HEK293 (cell line): ENCODE data around the gene TRIM9.

Experiments
- CTCF ChIA-PET: fragments of 350-600 bp; formaldehyde crosslinking; extraction: SDS; loops from one replicate; lab custom pipeline; 2021; ENCODE audit warnings: antibody characterized with exemption; lab: Yijun Ruan, JAX
- POLR2A ChIA-PET: fragments of 300-600 bp; formaldehyde crosslinking; extraction: SDS; loops from one replicate; lab custom pipeline; 2020; ENCODE audit warnings: antibody characterized with exemption, inconsistent platforms; lab: Yijun Ruan, JAX
- H3K27ac ChIP-seq: fragments of 200-500 bp; sonication (Bioruptor generic); 2 replicates; pipeline ENCODE4 v1.5.1; 2014; ENCODE audit warnings: low read depth, low read length, control low read depth, inconsistent platforms; ENCODE audit errors: extremely low read depth
- H3K36me3 ChIP-seq, 2 experiments: fragments of 200-500 bp in 1 of 2; sonication (Bioruptor generic) in 1 of 2; 1 replicate in 1 of 2; 2 replicates in 1 of 2; pipeline ENCODE4 v1.5.1; 2014 to 2017; ENCODE audit warnings: inconsistent platforms in 2 of 2, low read length in 2 of 2; ENCODE audit not compliant: control insufficient read depth in 2 of 2, insufficient read depth in 1 of 2
- H3K4me1 ChIP-seq: fragments of 200-500 bp; sonication (Bioruptor generic); 2 replicates; pipeline ENCODE4 v1.5.1; 2014; ENCODE audit warnings: mild to moderate bottlenecking, low read length, inconsistent platforms; ENCODE audit not compliant: control insufficient read depth, insufficient read depth
- H3K4me3 ChIP-seq: 2 replicates; pipeline ENCODE4 v1.5.1; 2011; ENCODE audit warnings: low read depth, mild to moderate bottlenecking, control low read depth, low read length, moderate library complexity
- H3K9me3 ChIP-seq: fragments of 200-500 bp; sonication (Bioruptor generic); 2 replicates; pipeline ENCODE4 v1.5.1; 2014; ENCODE audit warnings: low read depth, low read length, inconsistent platforms; ENCODE audit not compliant: control insufficient read depth, insufficient read depth
- GLI2 ChIP-seq: fragments of 450-650 bp; formaldehyde crosslinking; IDR thresholded peaks from 2 replicates; pipeline ENCODE4; 2017; ENCODE audit warnings: missing biosample characterization, missing genetic modification characterization, low read depth, borderline replicate concordance
- HOXC10 ChIP-seq: sonication (generic); formaldehyde crosslinking; IDR thresholded peaks from 2 replicates; pipeline ENCODE4 v1.8.1; 2023; ENCODE audit warnings: mild to moderate bottlenecking, missing genetic modification reagents
- KLF9 ChIP-seq: fragments of 450-650 bp; formaldehyde crosslinking; IDR thresholded peaks from 2 replicates; pipeline ENCODE4 v1.5.1; 2016; ENCODE audit warnings: missing biosample characterization, missing genetic modification characterization, low read depth
- REPIN1 ChIP-seq: fragments of 450-650 bp; formaldehyde crosslinking; IDR thresholded peaks from 2 replicates; pipeline ENCODE4 v1.5.1; 2017; ENCODE audit warnings: missing biosample characterization, missing genetic modification characterization, low read depth
- SALL2 ChIP-seq: fragments of 450-650 bp; formaldehyde crosslinking; IDR thresholded peaks from 2 replicates; pipeline ENCODE4 v1.5.0; 2017; ENCODE audit warnings: missing biosample characterization, mild to moderate bottlenecking, missing genetic modification characterization, borderline replicate concordance
- TCF7L2 ChIP-seq: IDR thresholded peaks from 2 replicates; pipeline ENCODE4 v1.6.1; 2011; ENCODE audit warnings: low read depth, mild to moderate bottlenecking, inconsistent platforms, low read length, moderate library complexity, borderline replicate concordance
- ZBTB17 ChIP-seq: fragments of 450-650 bp; formaldehyde crosslinking; IDR thresholded peaks from 2 replicates; pipeline ENCODE4 v1.5.1; 2016; ENCODE audit warnings: missing biosample characterization, missing genetic modification characterization
- ZBTB8A ChIP-seq: fragments of 450-650 bp; formaldehyde crosslinking; IDR thresholded peaks from 2 replicates; pipeline ENCODE4 v1.5.1; 2016; ENCODE audit warnings: missing biosample characterization, missing genetic modification characterization
- ZNF157 ChIP-seq: fragments of 450-650 bp; formaldehyde crosslinking; IDR thresholded peaks from 2 replicates; pipeline ENCODE4 v1.5.1; 2016; ENCODE audit warnings: missing biosample characterization, missing genetic modification characterization
- ZNF174 ChIP-seq: fragments of 450-650 bp; formaldehyde crosslinking; IDR thresholded peaks from 2 replicates; pipeline ENCODE4 v1.5.0; 2017; ENCODE audit warnings: missing biosample characterization, mild to moderate bottlenecking, missing genetic modification characterization
- ZNF335 ChIP-seq: fragments of 450-650 bp; formaldehyde crosslinking; conservative IDR thresholded peaks from 2 replicates; pipeline ENCODE4 v1.5.1; 2016; ENCODE audit warnings: missing biosample characterization, missing genetic modification characterization
- ZNF350 ChIP-seq: fragments of 450-650 bp; formaldehyde crosslinking; IDR thresholded peaks from 2 replicates; pipeline ENCODE4 v1.5.0; 2017; ENCODE audit warnings: missing biosample characterization, mild to moderate bottlenecking, missing genetic modification characterization
- ZNF404 ChIP-seq: fragments of 450-650 bp; formaldehyde crosslinking; IDR thresholded peaks from 2 replicates; pipeline ENCODE4 v1.5.1; 2017; ENCODE audit warnings: missing biosample characterization, missing genetic modification characterization
- ZNF510 ChIP-seq: fragments of 450-650 bp; formaldehyde crosslinking; IDR thresholded peaks from 2 replicates; pipeline ENCODE4 v1.5.1; 2018; ENCODE audit warnings: mild to moderate bottlenecking, missing genetic modification characterization, missing biosample characterization; ENCODE audit not compliant: insufficient replicate concordance
- ZNF514 ChIP-seq: fragments of 450-650 bp; formaldehyde crosslinking; IDR thresholded peaks from 2 replicates; pipeline ENCODE4 v1.5.1; 2016; ENCODE audit warnings: missing biosample characterization, missing genetic modification characterization
- ZNF621 ChIP-seq: fragments of 450-650 bp; formaldehyde crosslinking; IDR thresholded peaks from 2 replicates; pipeline ENCODE4 v1.5.1; 2017; ENCODE audit warnings: missing biosample characterization, missing genetic modification characterization
- ZNF658 ChIP-seq: fragments of 450-650 bp; formaldehyde crosslinking; IDR thresholded peaks from 2 replicates; pipeline ENCODE4; 2016; ENCODE audit warnings: missing biosample characterization, missing genetic modification characterization
- ZNF701 ChIP-seq: fragments of 450-650 bp; formaldehyde crosslinking; IDR thresholded peaks from 2 replicates; pipeline ENCODE4 v1.5.1; 2016; ENCODE audit warnings: missing biosample characterization, missing genetic modification characterization
- ZNF776 ChIP-seq: fragments of 450-650 bp; formaldehyde crosslinking; IDR thresholded peaks from 2 replicates; pipeline ENCODE4 v1.5.0; 2017; ENCODE audit warnings: missing biosample characterization, missing genetic modification characterization, borderline replicate concordance
- ZNF843 ChIP-seq: fragments of 450-650 bp; formaldehyde crosslinking; IDR thresholded peaks from 2 replicates; pipeline ENCODE4 v1.5.1; 2016; ENCODE audit warnings: missing biosample characterization, missing genetic modification characterization
- TF ChIP-seq, protein P1 (sequence below): fragments of 450-650 bp; formaldehyde crosslinking; IDR thresholded peaks from 2 replicates; pipeline ENCODE4 v1.5.1; 2016; ENCODE audit warnings: missing biosample characterization, missing genetic modification characterization
- TF ChIP-seq, protein P2 (sequence below): fragments of 450-650 bp; IDR thresholded peaks from 2 replicates; pipeline ENCODE4 v1.5.1; 2018; ENCODE audit warnings: missing biosample characterization, missing genetic modification characterization
- TF ChIP-seq, protein P3 (sequence below): fragments of 450-650 bp; formaldehyde crosslinking; IDR thresholded peaks from 2 replicates; pipeline ENCODE4; 2016; ENCODE audit warnings: missing biosample characterization, missing genetic modification characterization
- TF ChIP-seq, protein P4 (sequence below): fragments of 450-650 bp; formaldehyde crosslinking; IDR thresholded peaks from 2 replicates; pipeline ENCODE4 v1.5.1; 2017; ENCODE audit warnings: missing biosample characterization, missing genetic modification characterization

TRIM9 gene

DNA sequence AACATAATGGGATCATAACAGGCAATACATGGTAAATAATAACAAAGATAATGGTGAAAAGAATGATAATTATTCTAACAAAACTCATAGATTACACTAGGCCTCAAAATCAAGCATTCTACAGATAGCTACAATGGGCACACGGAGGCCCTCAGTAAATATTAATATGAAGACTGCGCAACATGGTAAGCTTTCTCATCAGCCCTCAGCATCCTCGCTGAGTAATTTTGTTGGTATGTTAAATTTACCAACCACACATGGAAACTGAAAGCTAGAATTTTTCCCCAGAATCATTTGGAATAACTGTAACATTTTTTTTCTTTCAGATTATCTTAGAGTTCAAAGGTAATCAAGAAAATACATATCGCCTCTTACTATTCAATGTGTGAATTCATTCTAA is 76.4 kb downstream of the TRIM9 start:
- Histone ChIP-seq H3K36me3 (peaks cover 0 to 9% of the 10 kb centered on the region in 2 experiments; a peak in 1 of 3 replicates), H3K27ac (no peak overlapping the region), H3K9me3 (no peaks in the 10 kb centered on the region; the same call in 1 of the 2 replicates), H3K4me1 (peaks cover 11% of the 10 kb centered on the region), H3K4me3 (no peak overlapping the region)
- TF ChIP-seq ZNF157 (tag by site-specific recombination): no peak
- TF ChIP-seq ZNF510: no peak
- no peak for TF ChIP-seq ZNF843 (tag by site-specific recombination)
- TF ChIP-seq, protein P1, sequence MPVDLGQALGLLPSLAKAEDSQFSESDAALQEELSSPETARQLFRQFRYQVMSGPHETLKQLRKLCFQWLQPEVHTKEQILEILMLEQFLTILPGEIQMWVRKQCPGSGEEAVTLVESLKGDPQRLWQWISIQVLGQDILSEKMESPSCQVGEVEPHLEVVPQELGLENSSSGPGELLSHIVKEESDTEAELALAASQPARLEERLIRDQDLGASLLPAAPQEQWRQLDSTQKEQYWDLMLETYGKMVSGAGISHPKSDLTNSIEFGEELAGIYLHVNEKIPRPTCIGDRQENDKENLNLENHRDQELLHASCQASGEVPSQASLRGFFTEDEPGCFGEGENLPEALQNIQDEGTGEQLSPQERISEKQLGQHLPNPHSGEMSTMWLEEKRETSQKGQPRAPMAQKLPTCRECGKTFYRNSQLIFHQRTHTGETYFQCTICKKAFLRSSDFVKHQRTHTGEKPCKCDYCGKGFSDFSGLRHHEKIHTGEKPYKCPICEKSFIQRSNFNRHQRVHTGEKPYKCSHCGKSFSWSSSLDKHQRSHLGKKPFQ: no peak
- TF ChIP-seq ZNF174 (tag by site-specific recombination): no peak
- no peak for TF ChIP-seq GLI2 (tag by site-specific recombination)
- TF ChIP-seq ZNF658: no peak
- TF ChIP-seq, protein P2, sequence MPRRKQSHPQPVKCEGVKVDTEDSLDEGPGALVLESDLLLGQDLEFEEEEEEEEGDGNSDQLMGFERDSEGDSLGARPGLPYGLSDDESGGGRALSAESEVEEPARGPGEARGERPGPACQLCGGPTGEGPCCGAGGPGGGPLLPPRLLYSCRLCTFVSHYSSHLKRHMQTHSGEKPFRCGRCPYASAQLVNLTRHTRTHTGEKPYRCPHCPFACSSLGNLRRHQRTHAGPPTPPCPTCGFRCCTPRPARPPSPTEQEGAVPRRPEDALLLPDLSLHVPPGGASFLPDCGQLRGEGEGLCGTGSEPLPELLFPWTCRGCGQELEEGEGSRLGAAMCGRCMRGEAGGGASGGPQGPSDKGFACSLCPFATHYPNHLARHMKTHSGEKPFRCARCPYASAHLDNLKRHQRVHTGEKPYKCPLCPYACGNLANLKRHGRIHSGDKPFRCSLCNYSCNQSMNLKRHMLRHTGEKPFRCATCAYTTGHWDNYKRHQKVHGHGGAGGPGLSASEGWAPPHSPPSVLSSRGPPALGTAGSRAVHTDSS: no peak
- TF ChIP-seq ZNF701: no peak
- no peak for TF ChIP-seq ZNF350 (tag by site-specific recombination)
- TF ChIP-seq, protein P3, sequence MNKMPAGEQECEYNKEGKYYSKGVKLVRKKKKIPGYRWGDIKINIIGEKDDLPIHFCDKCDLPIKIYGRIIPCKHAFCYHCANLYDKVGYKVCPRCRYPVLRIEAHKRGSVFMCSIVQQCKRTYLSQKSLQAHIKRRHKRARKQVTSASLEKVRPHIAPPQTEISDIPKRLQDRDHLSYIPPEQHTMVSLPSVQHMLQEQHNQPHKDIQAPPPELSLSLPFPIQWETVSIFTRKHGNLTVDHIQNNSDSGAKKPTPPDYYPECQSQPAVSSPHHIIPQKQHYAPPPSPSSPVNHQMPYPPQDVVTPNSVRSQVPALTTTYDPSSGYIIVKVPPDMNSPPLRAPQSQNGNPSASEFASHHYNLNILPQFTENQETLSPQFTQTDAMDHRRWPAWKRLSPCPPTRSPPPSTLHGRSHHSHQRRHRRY: no peak
- TF ChIP-seq KLF9: no peak
- TF ChIP-seq ZNF514 (tag by site-specific recombination): no peak
- TF ChIP-seq ZBTB8A (tag by site-specific recombination): no peak
- TF ChIP-seq ZBTB17 (tag by site-specific recombination): no peak
- TF ChIP-seq TCF7L2: no peak
- no peak for TF ChIP-seq ZNF776 (tag by site-specific recombination)
- TF ChIP-seq ZNF404: no peak
- ChIA-PET POLR2A (no interaction called here), CTCF (interaction anchor here (1.2 kb wide), 1 partner anchor 12 kb away, joined by 3 read pairs; no protein-coding TSS in a partner anchor)

DNA sequence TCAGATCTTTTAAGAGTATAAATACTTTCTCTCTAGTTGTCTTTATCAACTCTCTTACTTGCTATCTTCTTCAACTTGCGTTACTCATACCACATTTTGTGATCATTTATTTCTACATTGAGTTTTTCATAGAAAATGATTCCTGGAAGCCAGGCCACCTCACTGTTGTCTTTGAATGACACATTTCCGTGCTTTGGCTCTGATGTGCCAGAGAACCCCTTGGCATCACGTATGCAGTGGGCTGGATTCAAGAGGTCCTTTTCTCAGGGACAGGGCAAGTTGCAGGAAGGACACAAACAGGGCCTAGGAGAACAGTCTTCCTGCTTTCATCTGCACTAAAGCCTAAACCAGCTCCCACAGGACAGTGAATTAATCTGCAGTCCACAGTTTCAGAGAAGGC is 80.3 kb downstream of the TRIM9 start:
- H3K4me3 ChIP-seq: no peak overlapping the region
- H3K4me1 ChIP-seq: peaks cover 11% of the 10 kb centered on the region
- no peaks in the 10 kb centered on the region; the same call in none of the 2 replicates for H3K9me3 ChIP-seq
- CTCF ChIA-PET: no interaction called here
- peaks cover 0 to 3% of the 10 kb centered on the region in 2 experiments; a peak in 2 of 3 replicates for H3K36me3 ChIP-seq
- POLR2A ChIA-PET: no interaction called here
- TF ChIP-seq ZNF335: peak; percentile 27; the same call in 1 of the 2 replicates
- no peak for TF ChIP-seq SALL2 (tag by site-specific recombination)
- no peak for TF ChIP-seq ZNF621 (tag by site-specific recombination)
- TF ChIP-seq REPIN1 (tag by site-specific recombination): no peak
- TF ChIP-seq HOXC10: no peak
- TF ChIP-seq, protein P4, sequence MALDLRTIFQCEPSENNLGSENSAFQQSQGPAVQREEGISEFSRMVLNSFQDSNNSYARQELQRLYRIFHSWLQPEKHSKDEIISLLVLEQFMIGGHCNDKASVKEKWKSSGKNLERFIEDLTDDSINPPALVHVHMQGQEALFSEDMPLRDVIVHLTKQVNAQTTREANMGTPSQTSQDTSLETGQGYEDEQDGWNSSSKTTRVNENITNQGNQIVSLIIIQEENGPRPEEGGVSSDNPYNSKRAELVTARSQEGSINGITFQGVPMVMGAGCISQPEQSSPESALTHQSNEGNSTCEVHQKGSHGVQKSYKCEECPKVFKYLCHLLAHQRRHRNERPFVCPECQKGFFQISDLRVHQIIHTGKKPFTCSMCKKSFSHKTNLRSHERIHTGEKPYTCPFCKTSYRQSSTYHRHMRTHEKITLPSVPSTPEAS (tag by site-specific recombination): no peak
- TF ChIP-seq, all 188 proteins: peak for 1
- no peak overlapping the region for H3K27ac ChIP-seq
